Transverse colon (tissue), 4 donors: ENCODE data around the gene NOTCH1. TPM values are rescaled to one million over a fixed set of nuclear protein-coding genes. Genes with fewer than 3 reads are reported as not detected.

Experiments
- DNase-seq: peaks from one replicate; pipeline ENCODE4 v3.0.0-alpha.2; 2019
- H3K27ac ChIP-seq, 4 donors: fragments of 200-600 bp; sonication (generic); 2 replicates each; pipeline ENCODE4 v1.5.1; 2016 to 2018; ENCODE audit warnings: inconsistent platforms in 4 of 4
- H3K27me3 ChIP-seq: fragments of 200-600 bp; sonication (generic); 2 replicates; pipeline ENCODE4 v1.5.1; 2017; ENCODE audit warnings: inconsistent platforms
- H3K36me3 ChIP-seq, 4 donors: fragments of 200-600 bp; sonication (generic); 2 replicates each; pipeline ENCODE4 v1.5.1; 2017 to 2019; ENCODE audit warnings: inconsistent platforms in 4 of 4
- H3K4me1 ChIP-seq, 4 donors: fragments of 200-600 bp; sonication (generic); 2 replicates each; pipeline ENCODE4 v1.5.1; 2017 to 2020; ENCODE audit warnings: inconsistent platforms in 4 of 4
- H3K4me3 ChIP-seq, 4 donors: fragments of 200-600 bp; sonication (generic); 1 replicate in 1 of 4; 2 replicates in 3 of 4; pipeline versions ENCODE4 v1.5.1 to v1.6.1; 2017 to 2019; ENCODE audit warnings: inconsistent platforms in 4 of 4
- H3K9me3 ChIP-seq, 2 donors: fragments of 200-600 bp; sonication (generic); 2 replicates each; pipeline ENCODE4 v1.5.1; 2017 to 2019; ENCODE audit warnings: inconsistent platforms in 2 of 2
- EP300 ChIP-seq: sonication (generic); formaldehyde crosslinking; IDR thresholded peaks from one replicate; pipeline ENCODE4 v1.6.1; 2017; ENCODE audit warnings: antibody characterized with exemption, low read depth
- POLR2A ChIP-seq: fragments of 450-650 bp; IDR thresholded peaks from one replicate; pipeline ENCODE4 v1.6.1; 2016; ENCODE audit warnings: antibody characterized with exemption, mild to moderate bottlenecking, moderate library complexity
- POLR2AphosphoS5 ChIP-seq, 3 donors: sonication (generic); formaldehyde crosslinking; IDR thresholded peaks; one replicate each; pipeline ENCODE4 v1.6.1; 2016; ENCODE audit warnings: antibody characterized with exemption in 3 of 3
- whole genome bisulfite sequencing, 2 donors: methylation state at CpG; one replicate each; pipeline ENCODE4 v1.1.5; 2018; ENCODE audit warnings: low coverage in 1 of 2; 5-methylcytosine and 5-hydroxymethylcytosine counted together
- in situ Hi-C, 4 donors: fragments of 200-750 bp; cut with MboI; loops; one replicate each; pipeline versions ENCODE4 v1.15.0 to v1.15.1; 2017; ENCODE audit warnings: low sequenced_read_pairs in 3 of 4, low pct_ligation_motif_present in 1 of 4, low pct_unique_long_range_greater_than_20kb in 1 of 4
- intact Hi-C: fragments of 100-400 bp; cut with DNase I; formaldehyde crosslinking; loops from one replicate; pipeline ENCODE4 v1.15.1; 2023; ENCODE audit warnings: low total_unique reads
- total RNA-seq, 4 donors: library from RNA; depleted of rRNA; stranded (reverse); fragments of >200 nt; gene quantifications; one replicate each; pipeline ENCODE4 v1.1.0, GENCODE V29; 2016
- TF ChIP-seq, protein P1 (sequence below), 5 experiments: fragments of 200-600 bp in 3 of 5; fragments of 450-650 bp in 2 of 5; sonication (generic) in 3 of 5; IDR thresholded peaks; 1 replicate in 2 of 5; 2 replicates in 3 of 5; pipeline ENCODE4 v1.5.1; 2016 to 2017; ENCODE audit warnings: antibody characterized with exemption in 5 of 5, inconsistent platforms in 3 of 5, mild to moderate bottlenecking in 2 of 5, moderate library complexity in 1 of 5

The NOTCH1 gene
- total RNA-seq, 4 donors from 2014 or later: 48.2 to 154 (median 98.2) TPM

DNA sequence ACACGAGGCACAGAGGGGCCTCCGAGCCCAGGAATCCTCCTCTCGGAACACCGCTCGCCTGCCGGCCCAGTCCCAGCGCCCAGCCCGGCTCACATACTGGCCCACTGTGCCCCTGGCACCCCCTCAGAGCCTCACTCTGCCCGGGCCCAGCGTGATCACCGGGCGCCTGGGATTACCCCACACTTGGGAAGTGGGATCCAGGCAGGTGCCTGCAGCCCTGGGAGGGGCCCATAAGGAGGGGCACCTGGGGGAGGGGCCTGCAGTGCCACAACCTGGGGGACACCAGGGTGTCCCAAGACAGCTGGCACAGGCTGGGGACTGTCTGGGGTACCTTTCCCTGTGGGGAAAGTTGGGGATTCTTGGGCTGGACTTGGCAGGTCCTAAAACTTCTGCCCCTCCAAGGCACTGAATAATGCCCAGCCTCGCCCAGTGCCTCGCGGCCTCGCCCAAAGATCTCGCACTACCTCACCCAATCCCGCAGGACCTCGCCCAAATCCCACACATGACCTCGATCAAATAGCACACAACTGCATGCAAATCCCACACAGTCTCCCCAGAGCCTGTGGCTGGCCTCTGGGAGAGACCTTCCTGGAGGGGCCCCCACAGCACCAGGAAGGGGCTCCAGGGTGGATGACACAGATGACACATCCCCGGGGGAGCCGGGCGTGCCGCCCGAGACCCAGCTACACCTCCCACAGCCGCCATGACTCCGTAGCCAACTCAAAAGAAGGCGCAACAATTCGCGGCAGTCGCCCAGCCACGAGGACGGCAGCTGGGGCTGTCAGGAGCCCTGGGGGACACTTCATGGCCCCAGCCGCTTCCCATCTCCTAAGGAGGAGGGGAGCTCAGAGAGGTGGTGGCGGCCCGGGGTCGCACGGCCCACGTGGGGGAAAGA is 13.7 kb downstream of the NOTCH1 start:
- TF ChIP-seq POLR2A: peak; percentile 44
- TF ChIP-seq, protein P1, sequence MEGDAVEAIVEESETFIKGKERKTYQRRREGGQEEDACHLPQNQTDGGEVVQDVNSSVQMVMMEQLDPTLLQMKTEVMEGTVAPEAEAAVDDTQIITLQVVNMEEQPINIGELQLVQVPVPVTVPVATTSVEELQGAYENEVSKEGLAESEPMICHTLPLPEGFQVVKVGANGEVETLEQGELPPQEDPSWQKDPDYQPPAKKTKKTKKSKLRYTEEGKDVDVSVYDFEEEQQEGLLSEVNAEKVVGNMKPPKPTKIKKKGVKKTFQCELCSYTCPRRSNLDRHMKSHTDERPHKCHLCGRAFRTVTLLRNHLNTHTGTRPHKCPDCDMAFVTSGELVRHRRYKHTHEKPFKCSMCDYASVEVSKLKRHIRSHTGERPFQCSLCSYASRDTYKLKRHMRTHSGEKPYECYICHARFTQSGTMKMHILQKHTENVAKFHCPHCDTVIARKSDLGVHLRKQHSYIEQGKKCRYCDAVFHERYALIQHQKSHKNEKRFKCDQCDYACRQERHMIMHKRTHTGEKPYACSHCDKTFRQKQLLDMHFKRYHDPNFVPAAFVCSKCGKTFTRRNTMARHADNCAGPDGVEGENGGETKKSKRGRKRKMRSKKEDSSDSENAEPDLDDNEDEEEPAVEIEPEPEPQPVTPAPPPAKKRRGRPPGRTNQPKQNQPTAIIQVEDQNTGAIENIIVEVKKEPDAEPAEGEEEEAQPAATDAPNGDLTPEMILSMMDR (IDR thresholded peaks at IDR 0.05): no peak
- no peak for TF ChIP-seq EP300
- peak in 1 of 3 donors; percentile 26 for TF ChIP-seq POLR2AphosphoS5 (IDR thresholded peaks at IDR 0.05)
- peak overlapping the region in 2 of 4 donors; percentile 3 to 6 for H3K4me3 ChIP-seq
- DNase-seq: peak; percentile 77
- peak overlapping the region; percentile 88 to 93 (median 88) for H3K27ac ChIP-seq
- in situ Hi-C loops (no loop called here), intact Hi-C loops (no loop called here)
- no peaks in the 10 kb centered on the region for H3K36me3 ChIP-seq
- H3K27me3 ChIP-seq: no peaks in the 10 kb centered on the region
- H3K4me1 ChIP-seq: peaks cover 79 to 94% (median 80%) of the 10 kb centered on the region in 4 donors
- WGBS, 2 donors: 48% methylated on average over 35 of the region's 39 CpGs; no CpG with 5 or more reads in 1 of the 2 donors
- no peaks in the 10 kb centered on the region for H3K9me3 ChIP-seq

DNA sequence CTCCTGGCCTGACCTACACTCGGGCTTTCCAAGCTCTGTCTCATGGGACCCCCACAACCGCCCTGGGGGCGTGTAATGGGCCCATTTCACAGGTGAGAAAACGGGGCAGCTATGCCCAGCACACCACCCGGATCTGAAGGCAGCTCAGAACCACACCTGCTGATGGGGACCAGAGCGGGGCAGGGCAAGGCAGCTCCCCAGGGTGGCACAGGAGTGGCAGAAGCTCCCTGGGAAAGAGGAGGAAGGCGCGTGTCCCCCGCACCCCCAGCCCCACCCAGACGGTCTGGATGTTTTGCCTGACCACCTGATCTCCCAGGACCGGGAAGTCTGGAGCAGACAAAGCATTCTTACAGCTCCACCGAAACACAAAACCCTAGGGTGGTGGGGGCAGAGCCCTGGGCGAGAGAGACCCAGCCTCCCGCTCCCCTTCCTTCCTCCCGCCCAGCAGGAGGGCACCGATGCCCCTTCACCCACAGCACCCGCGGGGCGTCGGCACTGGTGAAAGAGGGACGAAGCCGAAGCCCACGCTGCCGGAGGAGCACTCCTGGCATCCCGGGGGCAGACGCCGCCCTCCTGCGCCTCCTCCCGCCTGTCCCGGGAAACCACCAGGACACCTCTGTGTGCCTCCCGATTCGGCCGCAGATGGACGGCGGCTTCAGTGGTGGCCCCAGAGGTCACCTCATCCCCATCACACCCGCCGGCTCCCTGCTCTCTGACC is 14.5 kb downstream of the NOTCH1 start:
- in situ Hi-C loops: no loop called here
- Histone ChIP-seq H3K27ac (peak overlapping the region; percentile 88 to 93 (median 88)), H3K4me3 (peak overlapping the region in 2 of 4 donors; percentile 3 to 6), H3K9me3 (no peaks in the 10 kb centered on the region), H3K36me3 (no peaks in the 10 kb centered on the region), H3K27me3 (no peaks in the 10 kb centered on the region), H3K4me1 (peaks cover 81 to 94% (median 85%) of the 10 kb centered on the region in 4 donors)
- intact Hi-C loops: no loop called here
- TF ChIP-seq, protein P1 (IDR thresholded peaks at IDR 0.05): peak in 1 of 5 experiments; percentile 8
- TF ChIP-seq EP300 (no peak), POLR2AphosphoS5 (IDR thresholded peaks at IDR 0.05) (no peak), POLR2A (no peak)
- peak; percentile 50 for DNase-seq
- 60% methylated on average over 24 of the region's 37 CpGs; no CpG with 5 or more reads in 1 of the 2 donors for WGBS, 2 donors

DNA sequence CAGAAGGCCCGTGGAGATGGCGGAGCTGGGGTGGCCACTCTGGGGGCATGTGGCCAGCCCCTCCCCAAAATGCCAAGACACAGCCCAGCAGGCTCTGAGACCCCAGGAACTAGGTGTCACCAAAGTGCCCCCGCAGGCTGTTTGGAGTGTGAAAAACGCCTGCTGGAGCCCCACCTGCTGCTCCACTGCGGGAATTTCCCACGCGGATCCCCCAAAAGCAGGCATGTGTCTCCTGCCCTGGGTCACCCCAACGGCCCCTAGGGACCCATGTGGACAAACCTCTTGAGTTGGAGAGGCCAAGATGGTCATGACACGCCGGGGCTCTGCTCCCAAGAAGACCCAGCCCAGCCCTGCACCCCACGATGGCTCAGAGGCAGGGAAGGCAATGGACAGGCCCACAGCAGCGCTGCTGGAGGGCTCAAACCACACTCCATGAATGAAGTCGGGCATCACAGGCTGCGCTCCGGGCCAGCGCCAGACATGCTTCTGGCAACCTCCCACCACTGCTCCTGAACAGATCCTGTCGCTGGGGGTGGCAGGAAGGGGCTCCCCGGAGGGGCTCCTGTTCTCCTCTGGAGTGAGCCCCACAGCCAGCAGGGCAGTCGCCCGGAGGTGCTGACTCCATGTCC is 15.3 kb downstream of the NOTCH1 start:
- intact Hi-C loops: no loop called here
- no peak for TF ChIP-seq EP300
- TF ChIP-seq POLR2AphosphoS5 (IDR thresholded peaks at IDR 0.05): no peak
- TF ChIP-seq POLR2A: no peak
- TF ChIP-seq, protein P1 (IDR thresholded peaks at IDR 0.05): no peak
- WGBS, 2 donors: 21% methylated on average over 20 of the region's 20 CpGs; no CpG with 5 or more reads in 1 of the 2 donors
- DNase-seq: no peak
- Histone ChIP-seq H3K27me3 (no peaks in the 10 kb centered on the region), H3K9me3 (no peaks in the 10 kb centered on the region), H3K4me1 (peaks cover 89 to 97% (median 93%) of the 10 kb centered on the region in 4 donors), H3K27ac (peak overlapping the region; percentile 88 to 93 (median 88)), H3K4me3 (no peak overlapping the region), H3K36me3 (no peaks in the 10 kb centered on the region)
- in situ Hi-C loops: no loop called here
